ENCODE measurements around the gene GNLY.

GNLY gene

DNA sequence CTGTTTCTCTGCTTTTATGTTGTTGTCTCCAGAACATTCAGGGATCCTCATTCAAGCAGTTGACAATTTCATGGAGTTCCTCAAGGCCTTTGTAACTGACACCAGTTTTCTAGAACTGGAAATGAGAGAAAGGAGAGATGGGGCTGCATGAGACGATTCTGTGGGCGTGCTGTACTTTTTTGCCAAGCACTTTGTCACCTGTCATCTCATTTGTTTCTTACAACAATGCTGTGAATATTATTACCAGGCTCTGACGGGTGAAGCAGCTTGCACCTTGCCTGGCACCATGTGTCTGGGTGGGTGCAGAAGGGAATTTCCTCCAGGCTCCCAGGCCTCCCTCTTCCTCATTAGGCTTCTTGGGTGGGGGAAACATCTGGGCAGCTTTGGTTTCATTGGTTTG, 37.4 kb downstream of the GNLY start:
- TF ChIP-seq TAF1 (IDR thresholded peaks at IDR 0.05; ENCODE audit: borderline replicate concordance, insufficient read depth, low read length) = no peak
- TF ChIP-seq, protein P1, sequence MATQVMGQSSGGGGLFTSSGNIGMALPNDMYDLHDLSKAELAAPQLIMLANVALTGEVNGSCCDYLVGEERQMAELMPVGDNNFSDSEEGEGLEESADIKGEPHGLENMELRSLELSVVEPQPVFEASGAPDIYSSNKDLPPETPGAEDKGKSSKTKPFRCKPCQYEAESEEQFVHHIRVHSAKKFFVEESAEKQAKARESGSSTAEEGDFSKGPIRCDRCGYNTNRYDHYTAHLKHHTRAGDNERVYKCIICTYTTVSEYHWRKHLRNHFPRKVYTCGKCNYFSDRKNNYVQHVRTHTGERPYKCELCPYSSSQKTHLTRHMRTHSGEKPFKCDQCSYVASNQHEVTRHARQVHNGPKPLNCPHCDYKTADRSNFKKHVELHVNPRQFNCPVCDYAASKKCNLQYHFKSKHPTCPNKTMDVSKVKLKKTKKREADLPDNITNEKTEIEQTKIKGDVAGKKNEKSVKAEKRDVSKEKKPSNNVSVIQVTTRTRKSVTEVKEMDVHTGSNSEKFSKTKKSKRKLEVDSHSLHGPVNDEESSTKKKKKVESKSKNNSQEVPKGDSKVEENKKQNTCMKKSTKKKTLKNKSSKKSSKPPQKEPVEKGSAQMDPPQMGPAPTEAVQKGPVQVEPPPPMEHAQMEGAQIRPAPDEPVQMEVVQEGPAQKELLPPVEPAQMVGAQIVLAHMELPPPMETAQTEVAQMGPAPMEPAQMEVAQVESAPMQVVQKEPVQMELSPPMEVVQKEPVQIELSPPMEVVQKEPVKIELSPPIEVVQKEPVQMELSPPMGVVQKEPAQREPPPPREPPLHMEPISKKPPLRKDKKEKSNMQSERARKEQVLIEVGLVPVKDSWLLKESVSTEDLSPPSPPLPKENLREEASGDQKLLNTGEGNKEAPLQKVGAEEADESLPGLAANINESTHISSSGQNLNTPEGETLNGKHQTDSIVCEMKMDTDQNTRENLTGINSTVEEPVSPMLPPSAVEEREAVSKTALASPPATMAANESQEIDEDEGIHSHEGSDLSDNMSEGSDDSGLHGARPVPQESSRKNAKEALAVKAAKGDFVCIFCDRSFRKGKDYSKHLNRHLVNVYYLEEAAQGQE (IDR thresholded peaks at IDR 0.05; ENCODE audit: insufficient read depth in 1 of 2, low read depth in 2 of 2, low read length in 2 of 2) = no peak
- no peak for TF ChIP-seq FOXP2 (optimal IDR thresholded peaks at IDR 0.05; ENCODE audit: borderline replicate concordance, extremely low read depth, extremely low read length, insufficient read depth)
- TF ChIP-seq POLR2AphosphoS5 (IDR thresholded peaks at IDR 0.05; ENCODE audit: low read depth, low read length) = no peak

- TF ChIP-seq FOXP2 (optimal IDR thresholded peaks at IDR 0.05; ENCODE audit: borderline replicate concordance, extremely low read depth, extremely low read length, insufficient read depth) = no peak
- TF ChIP-seq SIN3A (IDR thresholded peaks at IDR 0.05; ENCODE audit: borderline replicate concordance, insufficient read depth, low read length) = no peak
- TF ChIP-seq TAF1 (IDR thresholded peaks at IDR 0.05; ENCODE audit: borderline replicate concordance, insufficient read depth, low read length) = no peak
- no peak for TF ChIP-seq POLR2AphosphoS5 (IDR thresholded peaks at IDR 0.05; ENCODE audit: low read depth, low read length)
- TF ChIP-seq, protein P1 (IDR thresholded peaks at IDR 0.05; ENCODE audit: insufficient read depth in 1 of 2, low read depth in 2 of 2, low read length in 2 of 2) = no peak
Measured at GRCh38 chr2:85732467-85733120, 38.4 kb downstream of the GNLY start.

DNA sequence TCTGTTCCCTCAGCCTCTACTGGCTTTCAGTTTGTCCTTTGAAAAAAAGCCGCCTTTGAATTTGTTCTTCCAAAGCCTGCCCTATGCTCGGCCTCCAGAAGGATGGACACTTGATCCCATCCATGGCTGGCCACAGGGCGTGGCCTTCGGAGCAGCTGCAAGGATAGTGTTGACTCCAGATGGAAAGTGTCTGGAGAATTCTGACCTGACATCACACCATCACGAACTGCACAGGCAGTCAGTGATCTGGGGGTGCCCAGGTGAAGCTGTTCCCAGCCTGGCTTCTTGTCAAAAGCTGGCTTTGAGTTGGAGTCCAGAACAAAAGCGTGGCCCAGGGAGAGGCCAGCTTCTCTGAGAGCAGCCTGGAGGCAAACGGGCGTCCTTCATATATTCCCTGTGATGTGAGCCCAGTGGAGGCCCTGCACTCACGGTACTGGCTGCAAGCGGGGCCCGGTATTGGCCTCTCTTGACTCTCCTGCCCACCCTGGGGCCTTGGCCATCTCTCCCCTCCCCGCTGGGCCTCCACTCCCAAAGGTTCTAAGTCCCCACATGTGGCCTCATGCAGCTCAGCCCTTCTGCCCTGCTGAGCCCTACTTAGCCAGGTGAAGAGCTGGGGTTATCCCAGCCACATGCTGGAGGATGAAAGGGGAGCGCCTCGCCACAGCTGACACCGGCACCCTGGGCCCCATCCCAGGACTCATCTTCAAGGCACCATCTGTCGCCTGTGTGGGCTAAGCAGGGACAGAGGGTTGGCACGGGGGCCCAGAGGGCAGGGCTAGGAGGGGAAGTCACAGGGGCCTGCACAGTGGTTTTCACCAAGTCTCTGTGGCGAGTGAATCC, 39.2 kb downstream of the GNLY start:
- TF ChIP-seq TAF1 (IDR thresholded peaks at IDR 0.05; ENCODE audit: borderline replicate concordance, insufficient read depth, low read length) = no peak
- TF ChIP-seq SIN3A (IDR thresholded peaks at IDR 0.05; ENCODE audit: borderline replicate concordance, insufficient read depth, low read length) = no peak
- no peak for TF ChIP-seq FOXP2 (optimal IDR thresholded peaks at IDR 0.05; ENCODE audit: borderline replicate concordance, extremely low read depth, extremely low read length, insufficient read depth)
- TF ChIP-seq POLR2AphosphoS5 (IDR thresholded peaks at IDR 0.05; ENCODE audit: low read depth, low read length) = no peak
- TF ChIP-seq, protein P1 (IDR thresholded peaks at IDR 0.05; ENCODE audit: insufficient read depth in 1 of 2, low read depth in 2 of 2, low read length in 2 of 2) = no peak

GRCh38 chr2:85734015-85734414, 39.9 kb downstream of the GNLY start:
- TF ChIP-seq SIN3A (IDR thresholded peaks at IDR 0.05; ENCODE audit: borderline replicate concordance, insufficient read depth, low read length) (no peak), POLR2AphosphoS5 (IDR thresholded peaks at IDR 0.05; ENCODE audit: low read depth, low read length) (no peak), FOXP2 (optimal IDR thresholded peaks at IDR 0.05; ENCODE audit: borderline replicate concordance, extremely low read depth, extremely low read length, insufficient read depth) (no peak), TAF1 (IDR thresholded peaks at IDR 0.05; ENCODE audit: borderline replicate concordance, insufficient read depth, low read length) (no peak)
- TF ChIP-seq, protein P1 (IDR thresholded peaks at IDR 0.05; ENCODE audit: insufficient read depth in 1 of 2, low read depth in 2 of 2, low read length in 2 of 2) = no peak
